Nucleus accumbens (tissue), 56 donors: ENCODE results near the gene NDRG4.

Experiments used
- DNase-seq, 56 donors: peaks; one replicate each; lab custom pipeline; 2025; lab: John Stamatoyannopoulos, UW

Gene NDRG4

GRCh38 chr16:58533751-58534470 is 34.0 kb downstream of the NDRG4 start:
- DNase-seq: no peak

GRCh38 chr16:58535100-58535499 is 35.2 kb downstream of the NDRG4 start:
- DNase-seq: no peak

- no peak for DNase-seq
These were observed 36.3 kb downstream of the NDRG4 start for GRCh38 chr16:58536278-58536677.

GRCh38 chr16:58537124-58537906 is 37.4 kb downstream of the NDRG4 start:
- no peak for DNase-seq

GRCh38 chr16:58541711-58542110 is 41.8 kb downstream of the NDRG4 start:
- no peak for DNase-seq

- DNase-seq: no peak
These were observed 42.3 kb downstream of the NDRG4 start for GRCh38 chr16:58542291-58542690.

- no peak for DNase-seq
These were observed 43.7 kb downstream of the NDRG4 start for GRCh38 chr16:58543685-58544084.

- DNase-seq: no peak
These were observed 48.4 kb downstream of the NDRG4 start for GRCh38 chr16:58548378-58548777.

GRCh38 chr16:58551496-58551895 is 51.6 kb downstream of the NDRG4 start:
- no peak for DNase-seq

GRCh38 chr16:58556678-58557077 is 56.7 kb downstream of the NDRG4 start:
- DNase-seq: no peak
